NB4 (cell line): ENCODE data around the gene SMIM5.
A peak's percentile ranks its signal among the peaks of the same experiment; 100 is the strongest.

Experiments used
- DNase-seq: peaks from one replicate; pipeline ENCODE4 v3.0.0; 2010; ENCODE audit warnings: low read depth
- H3K4me3 ChIP-seq: one replicate; pipeline ENCODE4 v1.5.1; 2011; ENCODE audit warnings: mild to moderate bottlenecking, low read depth, low read length, moderate library complexity
- MYC ChIP-seq: IDR thresholded peaks from 2 replicates; pipeline ENCODE4 v1.6.1; 2011; ENCODE audit warnings: low read depth, low read length
- POLR2A ChIP-seq: IDR thresholded peaks from 2 replicates; pipeline ENCODE4 v1.6.1; 2011; ENCODE audit warnings: mild to moderate bottlenecking; ENCODE audit not compliant: insufficient read length; ENCODE audit errors: extremely low read depth
- TF ChIP-seq, protein P1 (sequence below): IDR thresholded peaks from one replicate; pipeline ENCODE4 v1.5.1; 2012; ENCODE audit warnings: low read depth, low read length
- TF ChIP-seq, protein P2 (sequence below): IDR thresholded peaks from 2 replicates; pipeline ENCODE4 v1.6.1; 2011; ENCODE audit warnings: low read depth, low read length

The SMIM5 gene

DNA sequence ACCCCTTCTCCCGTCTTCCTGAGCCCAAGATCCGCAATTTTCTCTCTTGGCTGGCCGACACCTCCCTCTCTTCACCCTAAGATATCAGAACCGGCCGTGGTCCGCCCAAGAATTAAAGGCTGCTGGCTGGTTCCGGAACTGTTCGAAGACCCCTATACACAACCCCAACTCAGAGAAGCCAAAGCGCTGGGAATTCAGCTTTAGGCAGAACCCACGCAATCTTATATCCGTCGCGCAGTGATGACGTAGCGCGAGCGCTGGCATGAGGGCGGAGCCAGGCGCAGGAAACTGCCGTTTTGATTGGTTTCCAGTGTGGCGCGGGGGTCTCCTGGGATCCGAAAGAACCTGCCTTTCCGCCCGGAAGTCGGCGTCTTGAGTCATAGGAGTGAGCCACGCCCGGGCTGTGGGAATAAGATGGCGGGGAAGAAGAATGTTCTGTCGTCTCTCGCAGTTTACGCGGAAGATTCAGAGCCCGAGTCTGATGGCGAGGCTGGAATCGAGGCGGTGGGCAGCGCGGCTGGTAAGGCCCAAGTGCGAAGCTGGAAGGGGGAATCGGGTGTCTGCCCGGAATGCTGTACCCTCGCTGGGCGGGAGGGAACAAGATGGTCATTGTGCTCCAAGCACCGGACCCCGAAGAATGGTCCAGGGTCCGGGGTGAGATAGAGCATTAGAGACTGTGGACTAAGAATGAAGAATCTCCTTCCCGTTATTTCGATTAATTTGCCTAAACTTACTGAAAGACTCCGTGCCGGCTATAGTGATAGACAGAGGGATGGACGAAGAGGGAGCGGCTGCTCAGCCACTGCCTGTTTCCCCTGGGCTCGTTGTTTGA is 33.9 kb downstream of the SMIM5 start, which contains the start of the genes RECQL5 and SAP30BP:
RECQL5 (minus strand) TSS at position 196 of the 832 bp plus-strand sequence. CDS start 597 bp downstream, outside the sequence.
SAP30BP (plus strand) TSS at position 380 of the 832 bp plus-strand sequence; CDS start at position 415, 35 bp downstream.
- DNase-seq: peak; percentile 97

DNA sequence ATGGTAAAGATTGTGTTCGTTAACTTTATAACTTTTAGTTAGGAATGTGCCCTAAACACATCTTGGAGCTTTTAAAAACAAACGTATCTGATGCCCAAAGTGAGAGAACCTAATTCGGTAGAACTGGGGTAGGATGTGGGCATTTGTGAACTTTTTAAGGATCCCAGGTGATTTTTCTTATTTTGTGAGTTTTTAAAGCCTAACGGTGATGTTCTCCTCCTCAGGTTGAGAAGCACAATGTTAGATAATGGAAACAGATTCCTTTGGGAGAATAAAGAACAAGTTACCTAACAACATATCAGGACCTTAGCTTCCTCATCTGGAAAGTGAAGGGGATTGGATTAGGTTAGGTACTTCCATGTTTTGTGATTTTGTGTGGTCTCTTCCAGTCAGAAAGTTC is 34.6 kb downstream of the SMIM5 start:
- no peak for DNase-seq
- peak overlapping the region; percentile 100 for H3K4me3 ChIP-seq
- no peak for TF ChIP-seq MYC

More for the DNA sequence above, 33.9 kb downstream of the SMIM5 start, which contains the start of the genes RECQL5 and SAP30BP:
- H3K4me3 ChIP-seq: peak within 1 kb of the TSS; percentile 100
- TF ChIP-seq, protein P1, sequence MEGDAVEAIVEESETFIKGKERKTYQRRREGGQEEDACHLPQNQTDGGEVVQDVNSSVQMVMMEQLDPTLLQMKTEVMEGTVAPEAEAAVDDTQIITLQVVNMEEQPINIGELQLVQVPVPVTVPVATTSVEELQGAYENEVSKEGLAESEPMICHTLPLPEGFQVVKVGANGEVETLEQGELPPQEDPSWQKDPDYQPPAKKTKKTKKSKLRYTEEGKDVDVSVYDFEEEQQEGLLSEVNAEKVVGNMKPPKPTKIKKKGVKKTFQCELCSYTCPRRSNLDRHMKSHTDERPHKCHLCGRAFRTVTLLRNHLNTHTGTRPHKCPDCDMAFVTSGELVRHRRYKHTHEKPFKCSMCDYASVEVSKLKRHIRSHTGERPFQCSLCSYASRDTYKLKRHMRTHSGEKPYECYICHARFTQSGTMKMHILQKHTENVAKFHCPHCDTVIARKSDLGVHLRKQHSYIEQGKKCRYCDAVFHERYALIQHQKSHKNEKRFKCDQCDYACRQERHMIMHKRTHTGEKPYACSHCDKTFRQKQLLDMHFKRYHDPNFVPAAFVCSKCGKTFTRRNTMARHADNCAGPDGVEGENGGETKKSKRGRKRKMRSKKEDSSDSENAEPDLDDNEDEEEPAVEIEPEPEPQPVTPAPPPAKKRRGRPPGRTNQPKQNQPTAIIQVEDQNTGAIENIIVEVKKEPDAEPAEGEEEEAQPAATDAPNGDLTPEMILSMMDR: no peak
- peak; percentile 41; the same call in 1 of the 2 replicates for TF ChIP-seq MYC
- TF ChIP-seq POLR2A: peak; percentile 51
- TF ChIP-seq, protein P2, sequence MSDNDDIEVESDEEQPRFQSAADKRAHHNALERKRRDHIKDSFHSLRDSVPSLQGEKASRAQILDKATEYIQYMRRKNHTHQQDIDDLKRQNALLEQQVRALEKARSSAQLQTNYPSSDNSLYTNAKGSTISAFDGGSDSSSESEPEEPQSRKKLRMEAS: peak; percentile 60

DNA sequence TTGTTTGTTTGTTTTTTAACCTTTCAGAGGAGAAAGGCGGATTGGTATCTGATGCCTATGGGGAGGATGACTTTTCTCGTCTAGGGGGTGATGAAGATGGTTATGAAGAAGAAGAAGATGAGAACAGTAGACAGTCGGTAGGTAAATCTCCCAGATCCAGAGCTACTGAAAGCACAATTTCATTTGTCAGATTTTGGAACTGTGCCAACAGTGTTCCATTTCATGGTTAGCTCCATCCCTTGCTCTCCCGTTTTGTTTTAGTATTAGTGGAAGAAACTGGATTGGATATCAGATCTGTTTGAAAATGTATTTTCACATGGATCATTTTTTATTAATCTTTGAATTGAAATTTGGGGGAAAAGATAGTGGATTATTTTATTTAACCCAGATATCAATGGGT is 35.3 kb downstream of the SMIM5 start:
- H3K4me3 ChIP-seq: peak overlapping the region; percentile 100
- TF ChIP-seq, protein P1: no peak
- TF ChIP-seq POLR2A (no peak), MYC (no peak)
- TF ChIP-seq, protein P2: no peak
- DNase-seq: no peak

DNA sequence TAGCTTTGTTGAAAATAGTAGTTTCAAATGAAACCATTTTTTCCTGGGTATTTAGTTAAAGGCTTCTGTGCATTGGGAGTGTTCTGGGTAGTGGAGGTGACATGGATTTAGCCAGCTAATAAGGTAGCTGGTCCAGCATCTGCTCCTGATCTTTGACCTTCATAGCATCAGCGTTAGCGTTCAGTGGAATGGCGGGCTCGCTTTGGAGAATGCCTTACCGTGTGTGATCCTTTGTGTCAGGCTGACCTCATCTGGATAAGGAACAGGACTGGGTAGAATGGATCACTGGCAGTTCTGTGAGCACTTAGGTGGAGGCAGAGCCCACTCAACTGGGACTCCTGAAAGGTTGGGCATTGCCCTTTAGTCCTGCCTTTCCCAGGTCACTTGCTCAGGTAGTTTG is 37.6 kb downstream of the SMIM5 start:
- H3K4me3 ChIP-seq: no peak overlapping the region
- DNase-seq: no peak
- TF ChIP-seq, protein P1: no peak
- TF ChIP-seq, protein P2: no peak
- TF ChIP-seq POLR2A: no peak
- TF ChIP-seq MYC: no peak

DNA sequence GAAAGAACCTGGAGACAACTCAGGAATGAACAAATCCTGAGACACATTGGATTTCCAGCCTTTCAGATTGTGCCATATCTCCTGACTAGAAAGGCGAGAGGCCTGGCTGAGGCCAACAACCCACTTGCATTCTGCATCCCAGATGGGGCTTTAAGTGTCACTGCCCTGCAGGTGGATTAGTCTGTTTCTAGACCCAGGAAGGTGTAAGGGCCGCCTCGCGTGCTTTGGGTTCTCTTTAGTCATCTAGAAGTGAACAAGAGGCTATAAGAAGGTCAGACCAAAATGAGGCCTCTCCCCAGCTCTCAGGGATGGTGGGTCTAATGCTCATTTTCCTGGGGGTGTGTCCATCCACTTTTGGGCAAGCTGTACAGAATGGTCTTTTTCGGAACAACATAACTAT is 38.8 kb downstream of the SMIM5 start:
- TF ChIP-seq, protein P2: no peak
- TF ChIP-seq, protein P1: no peak
- TF ChIP-seq MYC: no peak
- no peak overlapping the region for H3K4me3 ChIP-seq
- DNase-seq: no peak

DNA sequence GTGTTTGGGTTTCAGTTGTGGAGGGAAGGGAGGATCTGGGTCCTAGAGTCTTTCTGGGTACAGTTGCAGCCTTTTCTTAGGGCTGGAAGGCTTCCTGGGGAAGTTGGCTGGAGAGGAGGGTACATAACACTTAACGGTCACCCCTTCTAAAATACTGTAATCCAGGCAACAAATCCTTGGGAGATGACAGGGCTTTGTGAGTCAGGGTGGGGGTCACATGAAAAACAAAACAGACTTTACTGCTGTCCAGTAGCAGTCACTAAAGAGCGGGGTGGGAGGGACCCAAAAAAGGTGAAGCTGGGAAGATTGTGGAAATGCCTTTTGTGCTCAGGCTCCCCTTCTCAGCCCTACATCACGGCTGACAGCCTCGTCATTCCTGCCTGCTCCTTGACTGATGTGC is 40.3 kb downstream of the SMIM5 start:
- no peak for DNase-seq
- H3K4me3 ChIP-seq: no peak overlapping the region
- TF ChIP-seq, protein P1: no peak
- TF ChIP-seq MYC: no peak
- TF ChIP-seq POLR2A: no peak
- TF ChIP-seq, protein P2: no peak
